SK-N-SH (cell line): ENCODE data around the gene PRICKLE4. TPM values are rescaled to one million over a fixed set of nuclear protein-coding genes. Genes with fewer than 3 reads are reported as not detected.

Experiments
- CTCF ChIA-PET: fragments of 300-600, 350-600 bp; formaldehyde crosslinking; extraction: SDS; loops from one replicate; lab custom pipeline; 2021; lab: Yijun Ruan, JAX
- POLR2A ChIA-PET: fragments of 350-600 bp; sonication (Branson Sonifier 250); formaldehyde crosslinking; extraction: SDS; loops from one replicate; lab custom pipeline; 2020; ENCODE audit warnings: antibody characterized with exemption, inconsistent platforms; lab: Yijun Ruan, JAX
- DNase-seq: peaks from one replicate; pipeline ENCODE4 v3.0.0; 2012
- H2AFZ ChIP-seq: fragments of 200-600 bp; sonication (generic); 2 replicates; pipeline ENCODE4 v1.8.1; 2016; ENCODE audit warnings: antibody characterized with exemption, mild to moderate bottlenecking, low read depth
- H3F3A ChIP-seq: fragments of 200-600 bp; sonication (generic); replicated peaks from 2 replicates; pipeline ENCODE3; 2016; ENCODE audit warnings: antibody characterized with exemption, mild to moderate bottlenecking; ENCODE audit not compliant: insufficient read depth
- H3K27ac ChIP-seq, 2 experiments: fragments of 200-500 bp in 1 of 2; fragments of 200-600 bp in 1 of 2; sonication (Bioruptor generic) in 1 of 2; sonication (generic), shearing (Covaris generic) in 1 of 2; 2 replicates each; pipeline versions ENCODE4 v1.5.1 to v1.6.1; 2014 to 2016; ENCODE audit warnings: low read depth in 2 of 2, inconsistent platforms in 1 of 2, low read length in 1 of 2, mild to moderate bottlenecking in 1 of 2, mixed read lengths in 1 of 2
- H3K27me3 ChIP-seq: fragments of 200-600 bp; sonication (generic), shearing (Covaris generic); 2 replicates; pipeline ENCODE4 v1.6.1; 2016; ENCODE audit warnings: mixed run types; ENCODE audit not compliant: insufficient read depth
- H3K36me3 ChIP-seq, 2 experiments: fragments of 200-500 bp in 1 of 2; fragments of 200-600 bp in 1 of 2; sonication (Bioruptor generic) in 1 of 2; sonication (generic) in 1 of 2; replicated peaks in 1 of 2; 2 replicates each; pipeline versions ENCODE3 to v1.5.1; 2014 to 2016; ENCODE audit warnings: low read length in 1 of 2, mild to moderate bottlenecking in 1 of 2; ENCODE audit not compliant: insufficient read depth in 2 of 2, control insufficient read depth in 1 of 2
- H3K4me1 ChIP-seq, 2 experiments: fragments of 200-500 bp in 1 of 2; fragments of 200-600 bp in 1 of 2; sonication (Bioruptor generic) in 1 of 2; sonication (generic), shearing (Covaris generic) in 1 of 2; 2 replicates each; pipeline versions ENCODE4 v1.5.1 to v1.6.1; 2014 to 2016; ENCODE audit warnings: low read depth in 1 of 2, low read length in 1 of 2, mixed run types in 1 of 2; ENCODE audit not compliant: insufficient read depth in 2 of 2, control insufficient read depth in 1 of 2
- H3K4me2 ChIP-seq: fragments of 200-600 bp; sonication (generic), shearing (Covaris generic); 2 replicates; pipeline ENCODE4 v1.6.1; 2017; ENCODE audit warnings: mixed run types
- H3K4me3 ChIP-seq, 2 experiments: fragments of 200-500 bp in 1 of 2; fragments of 200-600 bp in 1 of 2; sonication (Bioruptor generic) in 1 of 2; sonication (generic), shearing (Covaris generic) in 1 of 2; 2 replicates each; pipeline versions ENCODE4 v1.5.1 to v1.8.1; 2014 to 2016; ENCODE audit warnings: low read depth in 2 of 2, inconsistent platforms in 1 of 2, low read length in 1 of 2, mild to moderate bottlenecking in 1 of 2, mixed read lengths in 1 of 2, moderate library complexity in 1 of 2
- H3K79me2 ChIP-seq: fragments of 200-600 bp; sonication (generic); 2 replicates; pipeline ENCODE4 v1.8.1; 2017; ENCODE audit warnings: mild to moderate bottlenecking; ENCODE audit not compliant: insufficient read depth
- H3K9ac ChIP-seq: fragments of 200-600 bp; sonication (generic); 2 replicates; pipeline ENCODE4 v1.6.1; 2017; ENCODE audit warnings: mixed run types
- H3K9me2 ChIP-seq: fragments of 200-600 bp; sonication (generic); 2 replicates; pipeline ENCODE4 v1.6.1; 2017; ENCODE audit warnings: mixed run types
- H3K9me3 ChIP-seq: fragments of 200-600 bp; sonication (generic); 2 replicates; pipeline ENCODE4 v1.6.1; 2017; ENCODE audit warnings: mixed run types, mild to moderate bottlenecking, moderate library complexity
- H4K20me1 ChIP-seq: fragments of 200-600 bp; sonication (generic); 2 replicates; pipeline ENCODE4 v1.6.1; 2017; ENCODE audit warnings: mild to moderate bottlenecking, mixed run types; ENCODE audit not compliant: insufficient read depth
- CHD2 ChIP-seq: fragments of 150-350 bp; IDR thresholded peaks from 2 replicates; pipeline ENCODE4 v1.6.1; 2018; ENCODE audit warnings: low read length; ENCODE audit not compliant: partially characterized antibody
- FOXJ3 ChIP-seq: sonication (generic); formaldehyde crosslinking; IDR thresholded peaks from 2 replicates; pipeline ENCODE4 v1.5.1; 2020; ENCODE audit warnings: mild to moderate bottlenecking, missing genetic modification reagents
- GABPA ChIP-seq: IDR thresholded peaks from 2 replicates; pipeline ENCODE4 v1.4.0; 2012; ENCODE audit warnings: low read depth, mild to moderate bottlenecking
- GATA2 ChIP-seq: sonication (generic); formaldehyde crosslinking; IDR thresholded peaks from 2 replicates; pipeline ENCODE4 v1.5.0; 2020; ENCODE audit warnings: mild to moderate bottlenecking, missing genetic modification reagents
- MAX ChIP-seq: IDR thresholded peaks from 2 replicates; pipeline ENCODE4 v1.4.0; 2012; ENCODE audit warnings: low read depth
- MEF2A ChIP-seq: IDR thresholded peaks from 2 replicates; pipeline ENCODE4 v1.4.0; 2012; ENCODE audit warnings: low read depth, borderline replicate concordance
- RAD21 ChIP-seq: IDR thresholded peaks from 2 replicates; pipeline ENCODE4 v1.6.1; 2012; ENCODE audit warnings: mild to moderate bottlenecking, low read length
- RXRA ChIP-seq: IDR thresholded peaks from 2 replicates; pipeline ENCODE4 v1.4.0; 2012; ENCODE audit warnings: low read depth, mild to moderate bottlenecking, borderline replicate concordance
- SIN3A ChIP-seq: IDR thresholded peaks from 2 replicates; pipeline ENCODE4 v1.6.1; 2012; ENCODE audit warnings: low read depth, mild to moderate bottlenecking, low read length, moderate library complexity, borderline replicate concordance
- TEAD4 ChIP-seq: IDR thresholded peaks from 2 replicates; pipeline ENCODE4 v1.4.0; 2012; ENCODE audit warnings: mild to moderate bottlenecking, borderline replicate concordance; ENCODE audit not compliant: insufficient read depth
- USF1 ChIP-seq: IDR thresholded peaks from 2 replicates; pipeline ENCODE4 v1.4.0; 2012; ENCODE audit warnings: low read depth, borderline replicate concordance
- ZBTB33 ChIP-seq: IDR thresholded peaks from 2 replicates; pipeline ENCODE4 v1.4.0; 2012; ENCODE audit warnings: low read depth, borderline replicate concordance
- WGBS: methylation state at CpG from one replicate; pipeline ENCODE4 v1.1.6; 2017; ENCODE audit warnings: low lambda C conversion rate; 5-methylcytosine and 5-hydroxymethylcytosine counted together
- polyA plus RNA-seq, 3 experiments: library from polyadenylated mRNA; depleted of rRNA; stranded (reverse); fragments of >200 nt; gene quantifications; 2 replicates each; pipeline ENCODE4 v1.2.3, GENCODE V29; 2012
- TF ChIP-seq, protein P1 (sequence below): fragments of 200-600 bp; sonication (generic); IDR thresholded peaks from 2 replicates; pipeline ENCODE4 v1.6.1; 2017; ENCODE audit warnings: antibody characterized with exemption, mild to moderate bottlenecking, moderate library complexity
- TF ChIP-seq, protein P2 (sequence below): IDR thresholded peaks from 2 replicates; pipeline ENCODE4 v1.6.1; 2012; ENCODE audit warnings: mild to moderate bottlenecking, low read depth, low read length, moderate library complexity

PRICKLE4 gene
- polyA plus RNA-seq, 1 of the 3 experiments (the other 2 are of a cell fraction) = 3.9 TPM

GRCh38 chr6:41757271-41757670, 23.3 kb upstream of the PRICKLE4 start:
- no peaks in the 10 kb centered on the region for H3K9me3 ChIP-seq
- ChIA-PET CTCF (interaction anchor here (0.6 to 1.9 kb wide), 3 partner anchors 9 to 390 kb away, joined by 3 to 6 read pairs (median 3); no protein-coding TSS in a partner anchor), POLR2A (no interaction called here)

More at GRCh38 chr6:41757271-41757670, 23.3 kb upstream of the PRICKLE4 start:
- Histone ChIP-seq H3K27me3 (no peaks in the 10 kb centered on the region), H2AFZ (no peak overlapping the region), H4K20me1 (no peaks in the 10 kb centered on the region), H3K9me2 (no peaks in the 10 kb centered on the region), H3K9ac (no peak overlapping the region), H3K36me3 (no peaks in the 10 kb centered on the region), H3K4me3 (no peak overlapping the region), H3F3A (no peaks in the 10 kb centered on the region), H3K27ac (no peak overlapping the region), H3K79me2 (no peaks in the 10 kb centered on the region), H3K4me2 (no peak overlapping the region), H3K4me1 (peaks cover 0 to 6% of the 10 kb centered on the region in 2 experiments; a peak in 1 of 4 replicates)
- TF ChIP-seq RAD21 (no peak), USF1 (no peak), TEAD4 (no peak), SIN3A (no peak), RXRA (no peak), GABPA (no peak), CHD2 (no peak), FOXJ3 (no peak), MEF2A (no peak), MAX (no peak), GATA2 (no peak), ZBTB33 (no peak)
- TF ChIP-seq, protein P1, sequence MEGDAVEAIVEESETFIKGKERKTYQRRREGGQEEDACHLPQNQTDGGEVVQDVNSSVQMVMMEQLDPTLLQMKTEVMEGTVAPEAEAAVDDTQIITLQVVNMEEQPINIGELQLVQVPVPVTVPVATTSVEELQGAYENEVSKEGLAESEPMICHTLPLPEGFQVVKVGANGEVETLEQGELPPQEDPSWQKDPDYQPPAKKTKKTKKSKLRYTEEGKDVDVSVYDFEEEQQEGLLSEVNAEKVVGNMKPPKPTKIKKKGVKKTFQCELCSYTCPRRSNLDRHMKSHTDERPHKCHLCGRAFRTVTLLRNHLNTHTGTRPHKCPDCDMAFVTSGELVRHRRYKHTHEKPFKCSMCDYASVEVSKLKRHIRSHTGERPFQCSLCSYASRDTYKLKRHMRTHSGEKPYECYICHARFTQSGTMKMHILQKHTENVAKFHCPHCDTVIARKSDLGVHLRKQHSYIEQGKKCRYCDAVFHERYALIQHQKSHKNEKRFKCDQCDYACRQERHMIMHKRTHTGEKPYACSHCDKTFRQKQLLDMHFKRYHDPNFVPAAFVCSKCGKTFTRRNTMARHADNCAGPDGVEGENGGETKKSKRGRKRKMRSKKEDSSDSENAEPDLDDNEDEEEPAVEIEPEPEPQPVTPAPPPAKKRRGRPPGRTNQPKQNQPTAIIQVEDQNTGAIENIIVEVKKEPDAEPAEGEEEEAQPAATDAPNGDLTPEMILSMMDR = no peak
- TF ChIP-seq, protein P2, sequence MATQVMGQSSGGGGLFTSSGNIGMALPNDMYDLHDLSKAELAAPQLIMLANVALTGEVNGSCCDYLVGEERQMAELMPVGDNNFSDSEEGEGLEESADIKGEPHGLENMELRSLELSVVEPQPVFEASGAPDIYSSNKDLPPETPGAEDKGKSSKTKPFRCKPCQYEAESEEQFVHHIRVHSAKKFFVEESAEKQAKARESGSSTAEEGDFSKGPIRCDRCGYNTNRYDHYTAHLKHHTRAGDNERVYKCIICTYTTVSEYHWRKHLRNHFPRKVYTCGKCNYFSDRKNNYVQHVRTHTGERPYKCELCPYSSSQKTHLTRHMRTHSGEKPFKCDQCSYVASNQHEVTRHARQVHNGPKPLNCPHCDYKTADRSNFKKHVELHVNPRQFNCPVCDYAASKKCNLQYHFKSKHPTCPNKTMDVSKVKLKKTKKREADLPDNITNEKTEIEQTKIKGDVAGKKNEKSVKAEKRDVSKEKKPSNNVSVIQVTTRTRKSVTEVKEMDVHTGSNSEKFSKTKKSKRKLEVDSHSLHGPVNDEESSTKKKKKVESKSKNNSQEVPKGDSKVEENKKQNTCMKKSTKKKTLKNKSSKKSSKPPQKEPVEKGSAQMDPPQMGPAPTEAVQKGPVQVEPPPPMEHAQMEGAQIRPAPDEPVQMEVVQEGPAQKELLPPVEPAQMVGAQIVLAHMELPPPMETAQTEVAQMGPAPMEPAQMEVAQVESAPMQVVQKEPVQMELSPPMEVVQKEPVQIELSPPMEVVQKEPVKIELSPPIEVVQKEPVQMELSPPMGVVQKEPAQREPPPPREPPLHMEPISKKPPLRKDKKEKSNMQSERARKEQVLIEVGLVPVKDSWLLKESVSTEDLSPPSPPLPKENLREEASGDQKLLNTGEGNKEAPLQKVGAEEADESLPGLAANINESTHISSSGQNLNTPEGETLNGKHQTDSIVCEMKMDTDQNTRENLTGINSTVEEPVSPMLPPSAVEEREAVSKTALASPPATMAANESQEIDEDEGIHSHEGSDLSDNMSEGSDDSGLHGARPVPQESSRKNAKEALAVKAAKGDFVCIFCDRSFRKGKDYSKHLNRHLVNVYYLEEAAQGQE = no peak
- no peak for DNase-seq
- 100% methylated on average over 4 of the region's 6 CpGs for WGBS
